OCI-LY7 (cell line): ENCODE measurements around the gene PPFIA3.

Experiments
- EZH2phosphoT487 ChIP-seq: fragments of 200-600 bp; sonication (generic); IDR thresholded peaks from 2 replicates; pipeline ENCODE4 v1.6.1; 2018; ENCODE audit warnings: low read depth, borderline replicate concordance, mild to moderate bottlenecking, mixed run types, antibody characterized with exemption, low read length, moderate library complexity, mixed read lengths
- TF ChIP-seq, protein P1 (sequence below): fragments of 200-600 bp; sonication (generic); conservative IDR thresholded peaks from 2 replicates; pipeline ENCODE4 v1.5.1; 2014; ENCODE audit warnings: mild to moderate bottlenecking, antibody characterized with exemption, low read length, moderate library complexity, mixed read lengths

DNA sequence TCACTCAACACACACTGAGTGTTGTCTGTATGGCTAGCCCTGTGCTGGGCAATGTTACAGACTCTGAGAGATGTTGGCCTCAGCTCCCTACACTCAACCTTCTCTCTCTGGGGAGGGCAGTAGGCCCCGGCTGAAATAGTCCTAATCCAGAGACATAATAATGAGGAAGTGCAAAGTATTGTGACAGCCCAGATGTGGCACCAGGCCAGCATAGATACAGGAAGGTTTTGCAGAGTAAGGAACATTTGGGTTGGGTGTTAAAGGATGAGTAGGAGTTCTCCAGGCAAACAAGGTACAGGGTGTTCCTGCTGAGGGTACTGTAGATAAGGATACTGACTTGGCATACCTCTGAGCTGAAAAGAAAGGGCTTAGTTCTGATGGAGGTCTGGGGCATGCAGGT lies 2.8 kb upstream of the PPFIA3 start:
- TF ChIP-seq, protein P1, sequence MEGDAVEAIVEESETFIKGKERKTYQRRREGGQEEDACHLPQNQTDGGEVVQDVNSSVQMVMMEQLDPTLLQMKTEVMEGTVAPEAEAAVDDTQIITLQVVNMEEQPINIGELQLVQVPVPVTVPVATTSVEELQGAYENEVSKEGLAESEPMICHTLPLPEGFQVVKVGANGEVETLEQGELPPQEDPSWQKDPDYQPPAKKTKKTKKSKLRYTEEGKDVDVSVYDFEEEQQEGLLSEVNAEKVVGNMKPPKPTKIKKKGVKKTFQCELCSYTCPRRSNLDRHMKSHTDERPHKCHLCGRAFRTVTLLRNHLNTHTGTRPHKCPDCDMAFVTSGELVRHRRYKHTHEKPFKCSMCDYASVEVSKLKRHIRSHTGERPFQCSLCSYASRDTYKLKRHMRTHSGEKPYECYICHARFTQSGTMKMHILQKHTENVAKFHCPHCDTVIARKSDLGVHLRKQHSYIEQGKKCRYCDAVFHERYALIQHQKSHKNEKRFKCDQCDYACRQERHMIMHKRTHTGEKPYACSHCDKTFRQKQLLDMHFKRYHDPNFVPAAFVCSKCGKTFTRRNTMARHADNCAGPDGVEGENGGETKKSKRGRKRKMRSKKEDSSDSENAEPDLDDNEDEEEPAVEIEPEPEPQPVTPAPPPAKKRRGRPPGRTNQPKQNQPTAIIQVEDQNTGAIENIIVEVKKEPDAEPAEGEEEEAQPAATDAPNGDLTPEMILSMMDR = no peak
- no peak for TF ChIP-seq EZH2phosphoT487
